A549 (cell line): ENCODE measurements around the gene TCTN1. TPM values are rescaled to one million over a fixed set of nuclear protein-coding genes. Genes with fewer than 3 reads are reported as not detected.

Experiments
- ATAC-seq, 2 experiments: fragments of 200-7000 bp in 1 of 2; fragments of >200 bp in 1 of 2; cut with Nextera tagmentation in 1 of 2; cut with Tn5 transposase in 1 of 2; 3 replicates each; pipeline versions ENCODE4 v1.8.0 to v1.9.1; 2018 to 2020; ENCODE audit warnings: mild to moderate bottlenecking in 1 of 2, moderate library complexity in 1 of 2
- CTCF ChIA-PET: fragments of 300-600 bp; sonication (Branson Sonifier 250); formaldehyde crosslinking; extraction: SDS; loops from one replicate; lab custom pipeline; 2021; ENCODE audit warnings: antibody characterized with exemption, inconsistent platforms; lab: Yijun Ruan, JAX
- POLR2A ChIA-PET: fragments of 350-600 bp; formaldehyde crosslinking; extraction: SDS; loops from one replicate; lab custom pipeline; 2021; ENCODE audit warnings: antibody characterized with exemption, inconsistent platforms; lab: Yijun Ruan, JAX
- DNase-seq, 2 experiments: peaks; one replicate each; pipeline versions ENCODE4 v3.0.0 to v3.0.0-alpha.2; 2011 to 2016; ENCODE audit warnings: low read depth in 1 of 2, low spot score in 1 of 2
- FAIRE-seq: peaks from 2 replicates; lab custom pipeline; 2011; peaks lifted over from hg19 to GRCh38; lab: Jason Lieb, UNC
- H3K27ac ChIP-seq, 2 experiments: fragments of >200 bp; sonication (Bioruptor Twin); formaldehyde crosslinking; 3 replicates each; pipeline ENCODE4 v1.5.1; 2016 to 2017
- H3K4me1 ChIP-seq: fragments of >200 bp; sonication (Bioruptor Twin); formaldehyde crosslinking; 3 replicates; pipeline ENCODE4 v1.6.1; 2016
- H3K4me2 ChIP-seq: fragments of >200 bp; sonication (Bioruptor Twin); formaldehyde crosslinking; 3 replicates; pipeline ENCODE4 v1.6.1; 2016
- H3K4me3 ChIP-seq: fragments of >200 bp; sonication (Bioruptor Twin); formaldehyde crosslinking; 3 replicates; pipeline ENCODE4 v1.5.1; 2016
- H3K9me3 ChIP-seq: fragments of >200 bp; sonication (Bioruptor Twin); formaldehyde crosslinking; 3 replicates; pipeline ENCODE4 v1.6.1; 2016
- ATOH8 ChIP-seq: fragments of 250-450 bp; sonication (Bioruptor Pico); IDR thresholded peaks from 2 replicates; pipeline ENCODE4 v1.5.0; 2020; ENCODE audit warnings: low read depth, mild to moderate bottlenecking, moderate library complexity
- CHD2 ChIP-seq: fragments of 150-350 bp; IDR thresholded peaks from 2 replicates; pipeline ENCODE4 v1.6.1; 2014; ENCODE audit warnings: low read length; ENCODE audit not compliant: partially characterized antibody
- CHD4 ChIP-seq: fragments of 200-600 bp; sonication (generic); IDR thresholded peaks from 2 replicates; pipeline ENCODE4 v1.6.1; 2016; ENCODE audit warnings: antibody characterized with exemption, mild to moderate bottlenecking, borderline replicate concordance
- CTCF ChIP-seq: fragments of >200 bp; sonication (Bioruptor Twin); formaldehyde crosslinking; IDR thresholded peaks from 3 replicates; pipeline ENCODE4 v1.5.1; 2016
- EP300 ChIP-seq, 2 experiments: fragments of >200 bp; sonication (Bioruptor Twin); formaldehyde crosslinking; IDR thresholded peaks; 2 replicates in 1 of 2; 3 replicates in 1 of 2; pipeline ENCODE4 v1.6.1; 2016 to 2017
- HEYL ChIP-seq: fragments of 250-450 bp; sonication (Bioruptor Pico); IDR thresholded peaks from 2 replicates; pipeline ENCODE4 v1.8.0; 2021; ENCODE audit warnings: mild to moderate bottlenecking, moderate library complexity
- HOXA7 ChIP-seq: fragments of 250-450 bp; sonication (Bioruptor Pico); IDR thresholded peaks from 2 replicates; pipeline ENCODE4 v1.5.0; 2020; ENCODE audit warnings: mild to moderate bottlenecking, moderate library complexity
- HOXB13 ChIP-seq: fragments of 250-450 bp; sonication (Bioruptor Pico); IDR thresholded peaks from 2 replicates; pipeline ENCODE4 v1.5.0; 2020; ENCODE audit warnings: low read depth, mild to moderate bottlenecking, moderate library complexity
- HOXB5 ChIP-seq: fragments of 250-450 bp; sonication (Bioruptor Pico); IDR thresholded peaks from 2 replicates; pipeline ENCODE4 v1.5.0; 2020; ENCODE audit warnings: mild to moderate bottlenecking, moderate library complexity
- MAZ ChIP-seq: fragments of 150-350 bp; IDR thresholded peaks from 2 replicates; pipeline ENCODE4 v1.6.1; 2014; ENCODE audit warnings: antibody characterized with exemption, low read depth, low read length, borderline replicate concordance
- RAD21 ChIP-seq, 2 experiments: fragments of >200 bp in 1 of 2; sonication (Bioruptor Twin) in 1 of 2; formaldehyde crosslinking in 1 of 2; IDR thresholded peaks in 1 of 2; conservative IDR thresholded peaks in 1 of 2; 2 replicates in 1 of 2; 3 replicates in 1 of 2; pipeline ENCODE4 v1.6.1; 2012 to 2018; ENCODE audit warnings: inconsistent platforms in 1 of 2
- REST ChIP-seq: fragments of 200-600 bp; sonication (generic); IDR thresholded peaks from 2 replicates; pipeline ENCODE4 v1.6.1; 2016; ENCODE audit warnings: antibody characterized with exemption, mild to moderate bottlenecking, moderate library complexity
- SMC3 ChIP-seq: fragments of >200 bp; sonication (Bioruptor Twin); formaldehyde crosslinking; IDR thresholded peaks from 3 replicates; pipeline ENCODE4 v1.6.1; 2018; ENCODE audit warnings: inconsistent platforms
- TFCP2L1 ChIP-seq: fragments of 250-450 bp; sonication (Bioruptor Pico); IDR thresholded peaks from 2 replicates; pipeline ENCODE4 v1.5.0; 2021; ENCODE audit warnings: mild to moderate bottlenecking
- USF2 ChIP-seq: fragments of 450-650 bp; IDR thresholded peaks from 2 replicates; pipeline ENCODE4 v1.6.1; 2014; ENCODE audit warnings: antibody characterized with exemption
- ZC3H11A ChIP-seq: fragments of 450-650 bp; IDR thresholded peaks from 2 replicates; pipeline ENCODE4 v1.6.1; 2014; ENCODE audit warnings: antibody characterized with exemption, mild to moderate bottlenecking
- ZSCAN20 ChIP-seq: fragments of 250-450 bp; sonication (Bioruptor Pico); IDR thresholded peaks from 2 replicates; pipeline ENCODE4 v1.8.0; 2022; ENCODE audit warnings: mild to moderate bottlenecking, moderate library complexity
- WGBS: methylation state at CpG from one replicate; pipeline ENCODE4 v1.1.6; 2017; ENCODE audit errors: missing lambda C conversion rate; 5-methylcytosine and 5-hydroxymethylcytosine counted together
- polyA plus RNA-seq, 4 experiments: library from polyadenylated mRNA; depleted of rRNA in 3 of 4; stranded (reverse); fragments of >200 nt; fragmentation: RNase III in 1 of 4; extraction: RNeasy Plus Mini Kit Qiagen cat#74134 plus additional on column Dnase treatment in 1 of 4; gene quantifications; 2 replicates in 3 of 4; 3 replicates in 1 of 4; pipeline ENCODE4 v1.2.3, GENCODE V29; 2011 to 2017

TCTN1 gene
- polyA plus RNA-seq, 2 of the 4 experiments (the other 2 are of a cell fraction): 26.5 to 56.9 TPM

- ATAC-seq: no peak
- CTCF ChIA-PET: no interaction called here
Observed at GRCh38 chr12:110635055-110635454, 21.1 kb downstream of the TCTN1 start.

GRCh38 chr12:110636516-110636915 is 22.6 kb downstream of the TCTN1 start:
- no peak for FAIRE-seq
- ATAC-seq: no peak
- no peak overlapping the region for H3K27ac ChIP-seq
- 97% methylated on average over 5 of the region's 5 CpGs for WGBS
- TF ChIP-seq RAD21 (conservative IDR thresholded peaks at IDR 0.05 in 1 of 2, IDR thresholded peaks at IDR 0.05 in 1 of 2) (no peak), HOXA7 (CRISPR knock-in tag) (no peak), CTCF (no peak), CHD4 (no peak), CHD2 (no peak), SMC3 (no peak), TFCP2L1 (no peak), HOXB5 (CRISPR knock-in tag) (no peak), ZC3H11A (no peak), HEYL (CRISPR knock-in tag) (no peak)
- no peak for DNase-seq
- POLR2A ChIA-PET: no interaction called here
- H3K9me3 ChIP-seq: no peaks in the 10 kb centered on the region
- CTCF ChIA-PET: interaction anchor here (0.7 kb wide), 1 partner anchor 831 kb away, joined by 3 read pairs; no protein-coding TSS in a partner anchor
- H3K4me3 ChIP-seq: no peak overlapping the region
- peaks cover 8% of the 10 kb centered on the region; the same call in 1 of the 3 replicates for H3K4me1 ChIP-seq
- no peak overlapping the region for H3K4me2 ChIP-seq

More at GRCh38 chr12:110635055-110635454, 21.1 kb downstream of the TCTN1 start:
- no peak for FAIRE-seq
- no peak for TF ChIP-seq HOXB13 (CRISPR knock-in tag)
- TF ChIP-seq ZSCAN20: no peak
- TF ChIP-seq ATOH8 (CRISPR knock-in tag): no peak
- no peak for TF ChIP-seq CHD2
- no peak overlapping the region for H3K4me2 ChIP-seq
- no peak overlapping the region for H3K4me3 ChIP-seq
- no peak overlapping the region for H3K27ac ChIP-seq
- H3K9me3 ChIP-seq: no peaks in the 10 kb centered on the region
- POLR2A ChIA-PET: no interaction called here
- no peak for DNase-seq
- peaks cover 8% of the 10 kb centered on the region; the same call in 1 of the 3 replicates for H3K4me1 ChIP-seq

DNA sequence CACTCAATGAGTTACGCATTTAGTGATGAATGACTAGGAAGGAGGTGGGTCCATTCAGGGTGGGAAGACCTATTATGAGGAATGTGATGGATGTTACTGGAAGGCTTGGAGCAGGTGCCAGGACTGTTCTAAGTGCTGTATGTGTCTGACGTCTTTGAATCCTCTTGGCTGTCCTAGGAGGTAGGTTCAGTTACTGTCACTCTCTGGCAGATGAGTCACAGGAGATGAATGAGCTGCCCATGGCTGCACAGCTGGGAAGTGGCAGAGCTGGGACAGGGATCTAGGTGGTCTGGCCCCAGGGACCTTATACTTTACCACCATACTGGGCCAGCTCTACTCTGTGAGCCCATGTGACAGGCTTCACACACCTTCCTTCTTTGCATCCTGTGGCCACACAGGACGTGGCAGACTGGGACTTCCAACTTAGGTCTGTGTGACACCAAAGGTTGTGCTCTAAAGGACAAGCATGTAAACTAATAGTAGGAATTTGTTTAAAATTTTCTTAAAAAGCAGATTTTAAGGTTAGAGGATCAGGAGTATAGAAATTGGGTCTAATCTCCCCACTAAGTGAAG is 24.0 kb downstream of the TCTN1 start:
- CTCF ChIA-PET: interaction anchor here (1.3 kb wide), 1 partner anchor 250 kb away, joined by 4 read pairs; no protein-coding TSS in a partner anchor

More for the DNA sequence above, 24.0 kb downstream of the TCTN1 start:
- DNase-seq (no peak), FAIRE-seq (no peak)
- Histone ChIP-seq H3K27ac (no peak overlapping the region), H3K4me3 (no peak overlapping the region), H3K4me1 (peaks cover 8% of the 10 kb centered on the region; the same call in 1 of the 3 replicates)
- POLR2A ChIA-PET: no interaction called here
- WGBS: 84% methylated on average over 3 of the region's 3 CpGs
- no peak for TF ChIP-seq USF2
- TF ChIP-seq MAZ: no peak
- no peak for TF ChIP-seq REST
- TF ChIP-seq SMC3: no peak
- no peak for TF ChIP-seq TFCP2L1
- TF ChIP-seq EP300 (IDR thresholded peaks at IDR 0.05): no peak
- TF ChIP-seq, all 56 proteins: peak for 0
- no peak; a peak in 2 of 6 replicates for ATAC-seq
- Histone ChIP-seq H3K9me3 (no peaks in the 10 kb centered on the region), H3K4me2 (no peak overlapping the region)
